22Rv1 (cell line): ENCODE measurements around the gene GSS.

Experiments
- CTCF ChIP-seq: fragments of 450-650 bp; IDR thresholded peaks from 2 replicates; pipeline ENCODE4 v1.5.1; 2017; ENCODE audit warnings: mild to moderate bottlenecking
- ZFX ChIP-seq: fragments of 450-650 bp; IDR thresholded peaks from 2 replicates; pipeline ENCODE4 v1.6.1; 2017; ENCODE audit warnings: antibody characterized with exemption, borderline replicate concordance

GRCh38 chr20:34985461-34986310, 30.1 kb upstream of the GSS start:
- TF ChIP-seq CTCF (no peak), ZFX (no peak)
